Heart left ventricle (tissue), 13 donors: Measurements from ENCODE around the gene GPR25.

ENCODE experiments used
- CTCF ChIP-seq, 12 donors: fragments of 200-600 bp; sonication (generic) in 4 of 12; IDR thresholded peaks; one replicate each; pipeline versions ENCODE4 v1.5.0 to v1.8.0; 2018 to 2022; ENCODE audit warnings: antibody characterized with exemption in 12 of 12, mild to moderate bottlenecking in 5 of 12
- POLR2A ChIP-seq, 2 donors: fragments of 450-650 bp; IDR thresholded peaks; one replicate each; pipeline ENCODE4 v1.6.1; 2017; ENCODE audit warnings: antibody characterized with exemption in 2 of 2, mild to moderate bottlenecking in 2 of 2, moderate library complexity in 2 of 2
- donor health status: ischemic (EF 13 %, LVEDD 7.1; RV severe dilation, severe dysfunction).
- donor health status: DM: no; HTN: yes; CAD: no.
- donor health status: DM: no; HTN: no; CAD: no.
- donor health status: ischemic (EF 25% LVEDD 6.9; RV normal size, moderate dysfunction).
- donor health status: ischemic (EF 25% LVEDD 5.7; RV mildly dilated, moderate dysfunction).
- donor health status: ischemic (EF 35%, LVEDD 5.7; RV mildly dilated, moderate dysfunction).
- donor health status: nonischemic (EF 11% LVEDD 7.7; RV severe dilation, severe dysfunction).
- donor health status: DM: yes; HTN: yes; CAD: no.
- donor health status: PGD.
- donor health status: ischemic (EF 29% LVEDD 5.4; RV normal size, mild dysfunction).
- donor health status: nonischemic (EF 23%, LVEDD 6.1; RV moderate dilation, normal function).

GRCh38 chr1:200845360-200845759, 27.4 kb upstream of the GPR25 start:
- no peak for TF ChIP-seq CTCF (IDR thresholded peaks at IDR 0.05)
- no peak for TF ChIP-seq POLR2A (IDR thresholded peaks at IDR 0.05)
